Activated CD4-positive, CD25-positive, alpha-beta regulatory T cell treated with anti-CD3 and anti-CD28 coated beads, Interleukin-2, amount 50 U/mL, for 16 hours (primary cell): ENCODE measurements around the gene PRKAG2.

Source experiments
- DNase-seq: peaks from one replicate; pipeline ENCODE4 v3.0.0-alpha.2; 2020; ENCODE audit warnings: low read depth, low spot score

The PRKAG2 gene

GRCh38 chr7:151769188-151769821 lies 107.6 kb downstream of the PRKAG2 start:
- no peak for DNase-seq

GRCh38 chr7:151768805-151769187 lies 108.1 kb downstream of the PRKAG2 start:
- DNase-seq: no peak

GRCh38 chr7:151767557-151767956 lies 109.4 kb downstream of the PRKAG2 start:
- no peak for DNase-seq

- DNase-seq: no peak
Measured at GRCh38 chr7:151764056-151764920, 112.6 kb downstream of the PRKAG2 start.

GRCh38 chr7:151763420-151763984 lies 113.4 kb downstream of the PRKAG2 start:
- no peak for DNase-seq

- DNase-seq: no peak
Measured at GRCh38 chr7:151762583-151763245, 114.2 kb downstream of the PRKAG2 start.

- DNase-seq: no peak
Measured at GRCh38 chr7:151761957-151762356, 115.0 kb downstream of the PRKAG2 start.

- DNase-seq: no peak
Measured at GRCh38 chr7:151761231-151761630, 115.7 kb downstream of the PRKAG2 start.

GRCh38 chr7:151759591-151760042 lies 117.3 kb downstream of the PRKAG2 start:
- DNase-seq: no peak

GRCh38 chr7:151758622-151759540 lies 118.0 kb downstream of the PRKAG2 start:
- no peak for DNase-seq

- DNase-seq: no peak
Measured at GRCh38 chr7:151757274-151757673, 119.6 kb downstream of the PRKAG2 start.

GRCh38 chr7:151756866-151757265 lies 120.0 kb downstream of the PRKAG2 start:
- no peak for DNase-seq

- DNase-seq: peak; percentile 42
Measured at GRCh38 chr7:151756076-151756731, 120.7 kb downstream of the PRKAG2 start.

- DNase-seq: no peak
Measured at GRCh38 chr7:151755131-151755801, 121.6 kb downstream of the PRKAG2 start.

GRCh38 chr7:151754688-151755130 lies 122.2 kb downstream of the PRKAG2 start:
- no peak for DNase-seq

- no peak for DNase-seq
Measured at GRCh38 chr7:151754142-151754590, 122.7 kb downstream of the PRKAG2 start.

- no peak for DNase-seq
Measured at GRCh38 chr7:151752816-151753595, 123.9 kb downstream of the PRKAG2 start.

- no peak for DNase-seq
Measured at GRCh38 chr7:151752037-151752436, 124.9 kb downstream of the PRKAG2 start.

- DNase-seq: no peak
Measured at GRCh38 chr7:151748733-151749132, 128.2 kb downstream of the PRKAG2 start.
